ENCODE data around the gene INSM2. TPM values are rescaled to one million over a fixed set of nuclear protein-coding genes. Genes with fewer than 3 reads are reported as not detected.

INSM2 gene
- total and polyA plus RNA-seq, 2 of the 13 experiments (the other 11 are each of a cell fraction or from before 2014, with no cell fraction given): not detected

DNA sequence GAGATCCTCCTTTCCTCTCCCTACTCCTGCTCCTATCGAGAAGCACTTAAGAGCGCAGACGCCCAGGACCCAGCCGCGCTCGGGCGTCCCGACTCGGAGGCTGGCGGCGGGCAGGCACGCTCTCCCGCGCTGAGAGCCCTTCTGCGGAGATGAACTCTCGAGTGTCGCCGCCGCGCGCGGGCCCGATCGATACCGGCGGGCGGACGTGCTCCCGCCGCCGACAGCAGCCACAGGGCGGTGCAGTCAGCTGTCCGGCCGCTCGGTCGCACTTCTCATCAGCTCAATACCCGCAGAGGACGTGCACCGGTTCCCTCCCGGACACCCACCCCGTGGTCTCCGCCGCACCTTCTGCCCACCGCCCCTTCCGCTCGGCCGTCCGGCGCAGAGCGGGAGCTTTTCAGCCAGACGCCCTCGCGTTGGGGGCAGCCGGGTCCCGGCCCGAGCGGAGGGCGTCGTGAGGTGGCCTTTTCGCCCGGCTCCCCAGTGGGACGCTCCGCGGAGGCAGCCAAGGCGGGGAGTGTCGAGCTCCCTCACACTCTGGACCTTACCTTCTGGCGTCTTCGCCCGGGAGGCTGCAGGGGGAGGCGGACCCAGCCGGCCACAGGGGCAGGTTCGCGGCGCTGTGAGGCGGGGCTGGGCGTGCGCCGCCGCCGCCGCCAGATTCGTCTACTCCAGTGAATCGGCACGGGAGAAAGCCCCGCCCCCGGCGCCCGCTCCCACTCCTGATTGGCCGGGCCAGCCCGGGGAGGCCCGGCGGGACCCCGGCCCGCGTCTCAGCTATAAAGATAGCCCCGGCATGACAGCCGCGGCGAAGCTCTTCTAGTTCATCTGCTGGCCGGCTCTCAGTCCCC is at the start of gene INSM2 (continued):
- TF ChIP-seq, protein P1, sequence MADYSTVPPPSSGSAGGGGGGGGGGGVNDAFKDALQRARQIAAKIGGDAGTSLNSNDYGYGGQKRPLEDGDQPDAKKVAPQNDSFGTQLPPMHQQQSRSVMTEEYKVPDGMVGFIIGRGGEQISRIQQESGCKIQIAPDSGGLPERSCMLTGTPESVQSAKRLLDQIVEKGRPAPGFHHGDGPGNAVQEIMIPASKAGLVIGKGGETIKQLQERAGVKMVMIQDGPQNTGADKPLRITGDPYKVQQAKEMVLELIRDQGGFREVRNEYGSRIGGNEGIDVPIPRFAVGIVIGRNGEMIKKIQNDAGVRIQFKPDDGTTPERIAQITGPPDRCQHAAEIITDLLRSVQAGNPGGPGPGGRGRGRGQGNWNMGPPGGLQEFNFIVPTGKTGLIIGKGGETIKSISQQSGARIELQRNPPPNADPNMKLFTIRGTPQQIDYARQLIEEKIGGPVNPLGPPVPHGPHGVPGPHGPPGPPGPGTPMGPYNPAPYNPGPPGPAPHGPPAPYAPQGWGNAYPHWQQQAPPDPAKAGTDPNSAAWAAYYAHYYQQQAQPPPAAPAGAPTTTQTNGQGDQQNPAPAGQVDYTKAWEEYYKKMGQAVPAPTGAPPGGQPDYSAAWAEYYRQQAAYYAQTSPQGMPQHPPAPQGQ (CRISPR knock-in tag; IDR thresholded peaks at IDR 0.05; ENCODE audit: borderline replicate concordance): no peak
- TF ChIP-seq CBX1 (IDR thresholded peaks at IDR 0.05; ENCODE audit: low read depth): no peak
- no peak; the same call in 1 of the 2 replicates for TF ChIP-seq HOXA7 (CRISPR knock-in tag; IDR thresholded peaks at IDR 0.05)
- TF ChIP-seq KLF15 (CRISPR knock-in tag; IDR thresholded peaks at IDR 0.05; ENCODE audit: borderline replicate concordance): no peak; the same call in none of the 2 replicates
- TF ChIP-seq MTA3 (CRISPR knock-in tag; IDR thresholded peaks at IDR 0.05): no peak; the same call in 1 of the 2 replicates
- TF ChIP-seq, protein P2, sequence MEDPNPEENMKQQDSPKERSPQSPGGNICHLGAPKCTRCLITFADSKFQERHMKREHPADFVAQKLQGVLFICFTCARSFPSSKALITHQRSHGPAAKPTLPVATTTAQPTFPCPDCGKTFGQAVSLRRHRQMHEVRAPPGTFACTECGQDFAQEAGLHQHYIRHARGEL (CRISPR knock-in tag; IDR thresholded peaks at IDR 0.05): peak; percentile 95
- TF ChIP-seq ZNF816 (CRISPR knock-in tag; IDR thresholded peaks at IDR 0.05; ENCODE audit: borderline replicate concordance): no peak
- peak; percentile 75; the same call in 1 of the 2 replicates for TF ChIP-seq ZBTB20 (CRISPR knock-in tag; IDR thresholded peaks at IDR 0.05; ENCODE audit: borderline replicate concordance, low read depth)
- TF ChIP-seq TCF12 (IDR thresholded peaks at IDR 0.05): no peak
- peak; percentile 96 for TF ChIP-seq TCF12 (CRISPR knock-in tag; IDR thresholded peaks at IDR 0.05)
- TF ChIP-seq ELF1 (CRISPR knock-in tag; IDR thresholded peaks at IDR 0.05): no peak
- TF ChIP-seq PRMT3 (CRISPR knock-in tag; IDR thresholded peaks at IDR 0.05; ENCODE audit: borderline replicate concordance, low read depth): peak; percentile 97
- TF ChIP-seq ZNF335 (CRISPR knock-in tag; IDR thresholded peaks at IDR 0.05): no peak
- TF ChIP-seq HMG20B (CRISPR knock-in tag; conservative IDR thresholded peaks at IDR 0.05): no peak
- no peak; the same call in 1 of the 2 replicates for TF ChIP-seq SATB2 (CRISPR knock-in tag; IDR thresholded peaks at IDR 0.05)
- TF ChIP-seq, protein P3, sequence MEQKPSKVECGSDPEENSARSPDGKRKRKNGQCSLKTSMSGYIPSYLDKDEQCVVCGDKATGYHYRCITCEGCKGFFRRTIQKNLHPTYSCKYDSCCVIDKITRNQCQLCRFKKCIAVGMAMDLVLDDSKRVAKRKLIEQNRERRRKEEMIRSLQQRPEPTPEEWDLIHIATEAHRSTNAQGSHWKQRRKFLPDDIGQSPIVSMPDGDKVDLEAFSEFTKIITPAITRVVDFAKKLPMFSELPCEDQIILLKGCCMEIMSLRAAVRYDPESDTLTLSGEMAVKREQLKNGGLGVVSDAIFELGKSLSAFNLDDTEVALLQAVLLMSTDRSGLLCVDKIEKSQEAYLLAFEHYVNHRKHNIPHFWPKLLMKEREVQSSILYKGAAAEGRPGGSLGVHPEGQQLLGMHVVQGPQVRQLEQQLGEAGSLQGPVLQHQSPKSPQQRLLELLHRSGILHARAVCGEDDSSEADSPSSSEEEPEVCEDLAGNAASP (CRISPR knock-in tag; IDR thresholded peaks at IDR 0.05; ENCODE audit: borderline replicate concordance): peak; percentile 11; the same call in 1 of the 2 replicates
- peak; percentile 97 for TF ChIP-seq ZNF451 (CRISPR knock-in tag; IDR thresholded peaks at IDR 0.05)
- TF ChIP-seq, protein P4, sequence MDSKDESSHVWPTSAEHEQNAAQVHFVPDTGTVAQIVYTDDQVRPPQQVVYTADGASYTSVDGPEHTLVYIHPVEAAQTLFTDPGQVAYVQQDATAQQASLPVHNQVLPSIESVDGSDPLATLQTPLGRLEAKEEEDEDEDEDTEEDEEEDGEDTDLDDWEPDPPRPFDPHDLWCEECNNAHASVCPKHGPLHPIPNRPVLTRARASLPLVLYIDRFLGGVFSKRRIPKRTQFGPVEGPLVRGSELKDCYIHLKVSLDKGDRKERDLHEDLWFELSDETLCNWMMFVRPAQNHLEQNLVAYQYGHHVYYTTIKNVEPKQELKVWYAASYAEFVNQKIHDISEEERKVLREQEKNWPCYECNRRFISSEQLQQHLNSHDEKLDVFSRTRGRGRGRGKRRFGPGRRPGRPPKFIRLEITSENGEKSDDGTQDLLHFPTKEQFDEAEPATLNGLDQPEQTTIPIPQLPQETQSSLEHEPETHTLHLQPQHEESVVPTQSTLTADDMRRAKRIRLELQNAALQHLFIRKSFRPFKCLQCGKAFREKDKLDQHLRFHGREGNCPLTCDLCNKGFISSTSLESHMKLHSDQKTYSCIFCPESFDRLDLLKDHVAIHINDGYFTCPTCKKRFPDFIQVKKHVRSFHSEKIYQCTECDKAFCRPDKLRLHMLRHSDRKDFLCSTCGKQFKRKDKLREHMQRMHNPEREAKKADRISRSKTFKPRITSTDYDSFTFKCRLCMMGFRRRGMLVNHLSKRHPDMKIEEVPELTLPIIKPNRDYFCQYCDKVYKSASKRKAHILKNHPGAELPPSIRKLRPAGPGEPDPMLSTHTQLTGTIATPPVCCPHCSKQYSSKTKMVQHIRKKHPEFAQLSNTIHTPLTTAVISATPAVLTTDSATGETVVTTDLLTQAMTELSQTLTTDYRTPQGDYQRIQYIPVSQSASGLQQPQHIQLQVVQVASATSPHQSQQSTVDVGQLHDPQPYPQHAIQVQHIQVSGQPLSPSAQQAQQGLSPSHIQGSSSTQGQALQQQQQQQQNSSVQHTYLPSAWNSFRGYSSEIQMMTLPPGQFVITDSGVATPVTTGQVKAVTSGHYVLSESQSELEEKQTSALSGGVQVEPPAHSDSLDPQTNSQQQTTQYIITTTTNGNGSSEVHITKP (CRISPR knock-in tag; IDR thresholded peaks at IDR 0.05; ENCODE audit: low read depth): no peak
- TF ChIP-seq KLF11 (CRISPR knock-in tag; IDR thresholded peaks at IDR 0.05): no peak
- TF ChIP-seq FOXO1 (CRISPR knock-in tag; IDR thresholded peaks at IDR 0.05): peak; percentile 27
- no peak; the same call in 1 of the 2 replicates for TF ChIP-seq RNF2 (conservative IDR thresholded peaks at IDR 0.05; ENCODE audit: low read depth)

Data from HepG2 (cell line).